ENCODE data around the gene FCSK.
"Not testable (repeated sequence)": the region's sequence is repeated elsewhere in the genome, so short reads cannot be mapped to it uniquely, and the experiment has no call there.

The FCSK gene

DNA sequence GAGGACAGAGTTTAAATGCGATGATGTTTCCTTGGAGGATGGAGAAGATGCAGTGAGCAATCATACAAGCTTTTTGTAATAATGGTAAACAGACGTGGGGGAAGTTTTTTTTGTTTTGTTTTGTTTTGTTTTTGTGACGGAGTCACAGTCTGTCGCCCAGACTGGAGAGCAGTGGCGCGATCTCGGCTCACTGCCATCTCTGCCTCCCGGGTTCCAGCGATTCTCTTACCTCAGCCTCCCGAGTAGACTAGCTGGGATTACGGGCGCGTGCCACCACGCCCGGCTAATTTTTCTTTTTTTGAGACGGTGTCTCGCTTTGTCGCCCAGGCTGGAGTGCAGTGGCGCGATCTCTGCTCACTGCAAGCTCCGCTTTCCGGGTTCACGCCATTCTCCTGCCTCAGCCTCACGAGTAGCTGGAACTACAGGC lies 70.0 kb downstream of the FCSK start:
- not testable (repeated sequence) for DNase-seq (ENCODE audit: low read depth in 2 of 2)

GRCh38 chr16:70526403-70526802 lies 72.0 kb downstream of the FCSK start:
- no peak for DNase-seq (ENCODE audit: low read depth in 2 of 2)

DNA sequence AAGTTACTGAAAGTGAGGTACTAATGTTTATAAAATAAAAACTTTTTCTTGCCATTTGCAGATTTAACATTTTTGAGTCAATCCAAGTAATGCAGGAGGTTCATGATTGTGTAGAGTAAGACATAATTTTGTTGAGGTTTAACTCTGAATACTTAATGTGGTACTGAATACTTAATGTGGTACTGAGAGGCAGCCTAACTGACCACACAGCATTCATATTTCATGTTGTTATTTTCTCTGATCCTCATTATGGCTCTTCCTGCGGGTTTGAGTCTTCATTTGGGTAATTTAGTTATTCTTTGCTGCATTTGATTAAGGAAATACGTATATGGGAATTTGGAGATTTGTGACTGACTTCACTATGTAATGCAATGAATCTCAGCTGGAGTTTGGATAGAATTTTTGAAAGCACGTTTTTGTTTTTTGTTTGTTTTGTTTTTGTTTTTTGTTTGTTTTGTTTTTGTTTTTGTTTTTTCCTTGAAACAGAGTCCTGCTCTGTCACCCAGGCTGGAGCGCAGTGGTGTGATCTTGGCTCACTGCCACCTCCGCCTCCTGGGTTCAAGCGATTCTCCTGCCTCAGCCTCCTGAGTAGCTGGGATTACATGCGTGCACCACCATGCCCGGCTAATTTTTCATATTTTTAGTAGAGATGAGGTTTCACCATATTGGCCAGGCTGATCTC lies 73.1 kb downstream of the FCSK start:
- no peak for DNase-seq (ENCODE audit: low read depth in 2 of 2)

GRCh38 chr16:70529051-70529777 lies 74.8 kb downstream of the FCSK start:
- no peak for DNase-seq (ENCODE audit: low read depth in 2 of 2)
